IMR-90 (cell line): ENCODE measurements around the gene PAQR4.
"Not testable (repeated sequence)": the region's sequence is repeated elsewhere in the genome, so short reads cannot be mapped to it uniquely, and the experiment has no call there.

Experiments used
- CTCF ChIP-seq: conservative IDR thresholded peaks from 2 replicates; pipeline ENCODE4 v1.5.1; 2012; ENCODE audit warnings: mild to moderate bottlenecking, low read depth, low read length, improper control_type of control experiment
- ELK1 ChIP-seq: fragments of 150-350 bp; IDR thresholded peaks from 2 replicates; pipeline ENCODE4 v1.6.1; 2016; ENCODE audit warnings: low read depth, mild to moderate bottlenecking, low read length, moderate library complexity, borderline replicate concordance
- POLR2A ChIP-seq: IDR thresholded peaks from 2 replicates; pipeline ENCODE4 v1.6.1; 2012; ENCODE audit warnings: mild to moderate bottlenecking, low read depth, low read length

- TF ChIP-seq CTCF, POLR2A, ELK1: not testable (repeated sequence)
These were observed 37.8 kb upstream of the PAQR4 start for GRCh38 chr16:2931231-2931914.
